ENCODE results near the gene METTL4.

DNA sequence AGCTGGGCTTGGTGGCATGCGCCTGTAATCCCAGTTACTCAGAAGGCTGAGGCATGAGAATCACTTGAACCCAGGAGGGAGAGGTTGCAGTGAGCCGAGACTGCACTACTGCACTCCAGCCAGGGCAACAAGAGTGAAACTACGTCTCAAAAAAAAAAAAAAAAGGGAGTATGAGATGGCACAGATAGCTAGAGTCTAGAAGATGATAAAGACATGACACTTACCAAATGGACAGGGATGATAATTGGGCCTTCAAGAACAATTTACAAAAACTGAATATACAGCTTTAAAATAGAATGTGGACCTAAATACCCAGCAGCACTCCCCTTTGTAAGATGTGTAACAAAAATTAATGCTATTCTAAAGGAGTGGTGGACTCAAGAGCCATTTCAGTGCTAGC, 2.7 kb downstream of the METTL4 start:
- no peak for TF ChIP-seq SUZ12 (IDR thresholded peaks at IDR 0.05; ENCODE audit: extremely low read depth, insufficient read depth, insufficient read length)
- TF ChIP-seq ZNF274 (IDR thresholded peaks at IDR 0.05; ENCODE audit: low read depth, low read length), result no peak

All from NT2/D1 (cell line).